HG02840 (cell line): ENCODE data around the gene TMED1.
"Not testable (repeated sequence)": the region's sequence is repeated elsewhere in the genome, so short reads cannot be mapped to it uniquely, and the experiment has no call there.

Experiments
- ATAC-seq: cut with Tn5 transposase; IDR thresholded peaks from one replicate; pipeline ENCODE4 v1.9.1; 2021; ENCODE audit warnings: mild to moderate bottlenecking, moderate library complexity, moderate number of reproducible peaks; ENCODE audit not compliant: unreplicated experiment, low FRiP score

TMED1 gene

GRCh38 chr19:10835754-10836478 is at the start of gene TMED1:
TSS of gene TMED1 (minus strand) at chr19:10836212. CDS start at chr19:10836191, 21 bp downstream.
- ATAC-seq, result peak; percentile 64

- no peak for ATAC-seq
These were observed 49.5 kb upstream of the TMED1 start for GRCh38 chr19:10885201-10886169.

- ATAC-seq, result no peak
These were observed 48.3 kb upstream of the TMED1 start for GRCh38 chr19:10884274-10884673.

- no peak for ATAC-seq
These were observed 46.1 kb upstream of the TMED1 start for GRCh38 chr19:10882108-10882457.

GRCh38 chr19:10881403-10882107 is 45.5 kb upstream of the TMED1 start:
- ATAC-seq, result no peak

- ATAC-seq, result no peak
These were observed 42.2 kb upstream of the TMED1 start for GRCh38 chr19:10878253-10878652.

- not testable (repeated sequence) for ATAC-seq
These were observed 41.6 kb upstream of the TMED1 start for GRCh38 chr19:10877608-10878007.

- peak; percentile 54 for ATAC-seq
These were observed 40.6 kb upstream of the TMED1 start for GRCh38 chr19:10876459-10877240.

GRCh38 chr19:10874024-10874423 is 38.0 kb upstream of the TMED1 start:
- no peak for ATAC-seq

- ATAC-seq, result no peak
These were observed 36.6 kb upstream of the TMED1 start for GRCh38 chr19:10872546-10873107.

GRCh38 chr19:10871711-10872545 is 35.9 kb upstream of the TMED1 start:
- no peak for ATAC-seq

GRCh38 chr19:10870955-10871603 is 35.1 kb upstream of the TMED1 start, which contains the start of gene CARM1:
TSS of gene CARM1 (plus strand) at chr19:10871553. CDS start at chr19:10871703, 150 bp downstream.
- ATAC-seq, result peak; percentile 74

GRCh38 chr19:10870501-10870954 is 34.5 kb upstream of the TMED1 start:
- no peak for ATAC-seq

GRCh38 chr19:10869872-10870311 is 33.9 kb upstream of the TMED1 start:
- ATAC-seq, result not testable (repeated sequence)

GRCh38 chr19:10868872-10869547 is 33.0 kb upstream of the TMED1 start:
- no peak for ATAC-seq

- ATAC-seq, result no peak
These were observed 30.5 kb upstream of the TMED1 start for GRCh38 chr19:10866495-10866894.

- no peak for ATAC-seq
These were observed 28.5 kb upstream of the TMED1 start for GRCh38 chr19:10864538-10864899.
